HG03025 (cell line): ENCODE data around the gene IFNGR1.

Source experiments
- ATAC-seq: cut with Tn5 transposase; IDR thresholded peaks from one replicate; pipeline ENCODE4 v1.9.1; 2021; ENCODE audit warnings: mild to moderate bottlenecking, moderate library complexity; ENCODE audit not compliant: unreplicated experiment, low FRiP score

The IFNGR1 gene

GRCh38 chr6:137160763-137161162, 58.4 kb downstream of the IFNGR1 start:
- no peak for ATAC-seq

GRCh38 chr6:137159912-137160311, 59.3 kb downstream of the IFNGR1 start:
- ATAC-seq = no peak

GRCh38 chr6:137157601-137158000, 61.6 kb downstream of the IFNGR1 start:
- ATAC-seq = no peak

GRCh38 chr6:137156650-137157049, 62.5 kb downstream of the IFNGR1 start:
- ATAC-seq = no peak

- ATAC-seq = no peak
Observed at GRCh38 chr6:137155830-137156229, 63.4 kb downstream of the IFNGR1 start.

GRCh38 chr6:137150072-137150471, 69.1 kb downstream of the IFNGR1 start:
- no peak for ATAC-seq

- ATAC-seq = no peak
Observed at GRCh38 chr6:137149035-137149393, 70.2 kb downstream of the IFNGR1 start.

GRCh38 chr6:137148306-137149034, 70.7 kb downstream of the IFNGR1 start:
- ATAC-seq = no peak
